RWPE1 (cell line): ENCODE data around the gene ZNF275.
A peak's percentile ranks its signal among the peaks of the same experiment; 100 is the strongest.

Experiments
- CTCF ChIA-PET: fragments of 350-600 bp; sonication (Branson Sonifier 250); formaldehyde crosslinking; extraction: SDS; loops from one replicate; lab custom pipeline; 2021; lab: Yijun Ruan, JAX
- POLR2A ChIA-PET: fragments of 400-600 bp; formaldehyde crosslinking; extraction: SDS; loops from one replicate; lab custom pipeline; 2020; ENCODE audit warnings: antibody characterized with exemption; ENCODE audit not compliant: low non-redundant PET; lab: Yijun Ruan, JAX
- DNase-seq: peaks from one replicate; pipeline ENCODE4 v3.0.0; 2012; ENCODE audit warnings: low spot score
- H3K27ac ChIP-seq: fragments of 450-650 bp; 2 replicates; pipeline ENCODE4 v1.5.1; 2017
- TF ChIP-seq, protein P1 (sequence below): fragments of 450-650 bp; conservative IDR thresholded peaks from 2 replicates; pipeline ENCODE4 v1.5.1; 2017; ENCODE audit warnings: low read depth, mild to moderate bottlenecking

ZNF275 gene

DNA sequence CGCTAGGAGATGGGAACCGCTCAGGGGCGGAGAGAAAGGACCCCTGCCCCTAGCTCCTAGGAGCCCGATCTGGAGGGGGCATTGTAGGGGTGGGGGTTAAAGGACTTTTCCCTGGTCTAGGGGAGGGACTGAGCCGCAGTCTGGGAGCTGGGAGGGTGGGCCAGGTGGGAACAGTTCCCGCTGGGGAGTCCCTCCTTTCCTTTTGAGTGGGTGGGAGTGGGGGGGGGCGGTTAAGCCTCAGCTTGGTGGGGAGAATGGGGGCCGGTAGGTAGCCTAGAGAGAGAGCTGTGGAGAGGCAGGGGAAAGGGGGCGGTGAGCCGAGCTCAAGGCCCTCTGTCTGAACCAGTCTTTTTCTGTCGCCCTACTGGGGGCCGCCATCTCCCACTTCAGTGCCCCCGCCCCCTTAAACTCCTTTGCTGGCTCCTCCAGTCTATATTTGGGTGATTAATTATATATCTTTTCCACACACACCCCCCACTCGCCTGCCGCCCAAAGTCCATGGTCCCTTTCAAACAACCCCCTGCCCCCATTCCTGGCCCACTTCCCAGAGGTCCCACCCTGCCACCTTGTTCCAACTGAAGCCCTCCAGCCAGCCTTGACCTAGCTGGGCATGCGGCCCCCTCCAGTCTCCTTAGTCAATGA, 822 bp downstream of the ZNF275 start:
- peak overlapping the region; percentile 53; the same call in 1 of the 2 replicates for H3K27ac ChIP-seq
- ChIA-PET CTCF (interaction anchor here (0.6 kb wide), 1 partner anchor 45 kb away, joined by 4 read pairs; no protein-coding TSS in a partner anchor), POLR2A (no interaction called here)
- TF ChIP-seq, protein P1, sequence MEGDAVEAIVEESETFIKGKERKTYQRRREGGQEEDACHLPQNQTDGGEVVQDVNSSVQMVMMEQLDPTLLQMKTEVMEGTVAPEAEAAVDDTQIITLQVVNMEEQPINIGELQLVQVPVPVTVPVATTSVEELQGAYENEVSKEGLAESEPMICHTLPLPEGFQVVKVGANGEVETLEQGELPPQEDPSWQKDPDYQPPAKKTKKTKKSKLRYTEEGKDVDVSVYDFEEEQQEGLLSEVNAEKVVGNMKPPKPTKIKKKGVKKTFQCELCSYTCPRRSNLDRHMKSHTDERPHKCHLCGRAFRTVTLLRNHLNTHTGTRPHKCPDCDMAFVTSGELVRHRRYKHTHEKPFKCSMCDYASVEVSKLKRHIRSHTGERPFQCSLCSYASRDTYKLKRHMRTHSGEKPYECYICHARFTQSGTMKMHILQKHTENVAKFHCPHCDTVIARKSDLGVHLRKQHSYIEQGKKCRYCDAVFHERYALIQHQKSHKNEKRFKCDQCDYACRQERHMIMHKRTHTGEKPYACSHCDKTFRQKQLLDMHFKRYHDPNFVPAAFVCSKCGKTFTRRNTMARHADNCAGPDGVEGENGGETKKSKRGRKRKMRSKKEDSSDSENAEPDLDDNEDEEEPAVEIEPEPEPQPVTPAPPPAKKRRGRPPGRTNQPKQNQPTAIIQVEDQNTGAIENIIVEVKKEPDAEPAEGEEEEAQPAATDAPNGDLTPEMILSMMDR, result no peak
- DNase-seq, result no peak

DNA sequence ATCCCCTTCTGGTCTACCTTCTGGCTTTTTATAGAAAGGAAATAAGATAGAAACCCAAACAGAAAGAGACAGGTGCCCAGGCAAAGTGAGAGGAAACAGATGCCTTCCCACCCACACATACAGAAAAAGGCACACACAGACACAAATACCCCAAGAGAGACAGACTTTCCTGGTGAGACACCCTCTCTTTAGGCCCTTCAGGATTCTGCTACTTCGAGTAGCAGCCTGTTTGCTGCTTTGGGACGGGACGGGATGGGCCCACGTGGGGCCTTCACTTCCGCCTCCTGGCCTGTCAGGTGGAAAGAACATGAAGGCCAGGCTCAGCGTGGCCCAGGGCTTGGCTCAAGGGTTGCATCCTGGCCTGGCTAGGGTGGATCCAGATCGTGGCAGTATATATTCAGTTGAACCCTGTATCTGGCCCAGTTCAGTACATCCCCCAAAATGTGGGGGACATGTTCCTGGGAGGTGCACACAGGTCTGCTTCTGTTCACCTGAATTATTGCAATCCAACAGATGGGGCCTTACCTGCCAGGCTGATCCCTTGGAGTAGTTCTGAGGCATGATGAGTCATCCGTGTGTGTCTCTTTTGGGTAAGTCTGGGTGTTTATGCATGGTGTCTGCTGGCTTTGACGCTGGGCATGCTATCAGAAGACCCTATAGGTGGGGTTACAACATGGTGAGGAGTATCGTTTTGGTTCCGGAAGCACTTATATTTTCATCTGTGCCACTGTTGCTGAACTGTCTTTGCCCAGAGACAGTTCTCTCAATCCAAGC, 2.4 kb downstream of the ZNF275 start:
- no peak overlapping the region for H3K27ac ChIP-seq
- TF ChIP-seq, protein P1, result no peak
- CTCF ChIA-PET, result no interaction called here
- POLR2A ChIA-PET, result no interaction called here
- DNase-seq, result no peak

DNA sequence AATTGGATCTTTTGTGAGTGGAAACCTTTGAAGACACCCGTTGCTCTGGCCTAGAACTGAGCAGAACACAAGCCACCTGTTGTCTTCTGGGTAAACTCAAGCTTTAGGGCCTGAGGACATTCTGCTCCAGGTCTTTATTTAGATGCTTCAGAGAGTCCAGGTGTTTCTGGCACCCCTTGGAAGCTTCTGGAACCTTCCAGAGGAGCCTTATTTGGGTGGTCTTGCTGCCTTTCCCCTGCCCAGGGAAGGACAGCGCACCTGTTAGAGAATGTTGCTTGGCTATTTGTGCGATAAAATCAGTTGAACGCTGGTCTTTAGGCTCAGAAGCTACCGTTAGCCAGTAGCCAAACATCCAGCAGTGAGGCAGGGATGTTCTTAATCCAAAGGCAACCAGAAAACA, 3.0 kb downstream of the ZNF275 start:
- DNase-seq, result no peak
- POLR2A ChIA-PET, result no interaction called here
- TF ChIP-seq, protein P1, result no peak
- CTCF ChIA-PET, result interaction anchor here (0.5 kb wide), 1 partner anchor 27 kb away, joined by 4 read pairs; no protein-coding TSS in a partner anchor
- H3K27ac ChIP-seq, result no peak overlapping the region

DNA sequence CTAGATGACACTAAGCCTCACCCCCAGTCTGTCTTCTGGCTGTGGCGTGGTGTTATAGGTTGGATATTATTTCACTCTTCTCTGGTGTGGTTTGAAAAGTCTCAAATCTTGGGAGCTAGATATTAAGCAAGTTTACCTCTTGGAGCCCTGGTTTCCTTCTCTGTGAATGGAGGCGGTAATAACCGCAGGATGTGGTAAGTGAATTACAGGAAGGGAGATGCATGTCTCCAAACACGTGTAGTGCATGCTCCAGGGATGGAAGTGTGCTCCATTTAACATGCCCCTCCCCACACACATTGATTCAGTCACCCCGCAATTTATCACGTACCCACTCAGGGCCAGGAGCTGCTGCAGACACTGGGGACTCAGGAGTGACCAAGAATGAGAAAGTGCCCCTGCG, 4.9 kb downstream of the ZNF275 start:
- TF ChIP-seq, protein P1, result no peak
- no peak for DNase-seq
- H3K27ac ChIP-seq, result no peak overlapping the region
- POLR2A ChIA-PET, result no interaction called here
- CTCF ChIA-PET, result no interaction called here

DNA sequence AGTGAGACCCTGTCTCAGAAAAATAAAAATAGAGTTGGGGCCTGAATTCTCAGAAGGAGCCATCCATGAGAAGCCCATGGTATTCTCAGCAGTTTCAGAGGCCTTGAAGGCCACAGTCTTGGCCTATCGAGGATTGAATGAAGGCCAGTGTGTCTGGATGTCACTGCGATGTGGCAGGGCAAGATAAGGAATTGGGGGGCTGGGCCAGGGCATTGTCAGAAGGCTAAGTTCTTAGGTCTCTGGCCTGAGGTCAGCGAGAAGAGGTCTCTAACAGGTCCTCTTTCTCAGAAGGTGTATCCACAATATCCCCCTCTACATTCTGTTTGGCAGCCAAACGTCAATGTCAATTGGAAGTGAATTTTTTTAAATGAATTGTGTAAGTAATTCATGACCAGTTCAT, 5.7 kb downstream of the ZNF275 start:
- ChIA-PET POLR2A (no interaction called here), CTCF (no interaction called here)
- no peak overlapping the region for H3K27ac ChIP-seq
- TF ChIP-seq, protein P1, result no peak
- no peak for DNase-seq

DNA sequence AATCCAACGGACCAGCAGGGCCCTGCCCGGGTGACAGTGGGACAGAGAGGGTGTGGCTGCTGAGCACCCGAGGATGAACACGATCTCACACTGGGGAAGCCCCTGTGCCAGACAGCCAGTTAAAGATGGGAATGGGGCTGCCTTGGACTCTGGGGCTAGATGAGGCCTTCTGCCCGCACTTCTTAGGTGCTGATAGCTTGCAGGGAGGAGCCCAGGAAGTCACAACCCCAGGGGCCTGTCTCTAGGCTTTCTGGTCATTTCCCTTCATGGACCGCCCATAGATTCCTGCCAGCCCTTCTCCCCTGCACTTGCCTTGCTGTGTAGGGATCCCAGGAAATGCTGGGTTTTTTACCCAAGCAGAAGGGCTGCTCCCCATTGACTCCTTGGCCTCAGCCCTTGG, 6.2 kb downstream of the ZNF275 start:
- TF ChIP-seq, protein P1, result no peak
- ChIA-PET POLR2A (no interaction called here), CTCF (no interaction called here)
- H3K27ac ChIP-seq, result no peak overlapping the region
- DNase-seq, result no peak
